ENCODE results near the gene ROBO1.

DNA sequence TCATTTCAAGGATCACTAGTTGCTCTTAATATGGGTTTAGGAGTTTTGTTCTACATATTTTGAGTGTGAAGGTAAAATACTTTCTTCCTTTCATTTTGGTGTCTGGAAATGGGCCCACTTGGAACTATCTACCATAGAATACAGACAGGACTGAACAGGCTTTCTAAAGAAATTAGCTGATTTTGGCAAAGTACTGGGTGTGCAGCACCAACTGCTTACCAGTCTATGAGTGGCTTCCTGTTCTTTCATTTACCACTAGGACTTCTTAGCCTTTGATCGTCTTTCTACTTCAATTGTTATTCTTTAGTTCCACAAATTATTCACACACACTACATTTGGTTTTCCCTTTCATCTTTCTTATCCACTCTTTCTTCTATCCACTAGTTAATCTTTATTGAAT lies 1196.3 kb downstream of the ROBO1 start:
- TF ChIP-seq POLR2AphosphoS5 (IDR thresholded peaks at IDR 0.05; ENCODE audit: borderline replicate concordance, low read depth, low read length) (no peak), EZH2 (IDR thresholded peaks at IDR 0.05) (no peak), FOXP2 (optimal IDR thresholded peaks at IDR 0.05; ENCODE audit: control extremely low read depth, extremely low read length, insufficient read depth) (no peak)

Data from SK-N-MC (cell line).